GM21360 (cell line): ENCODE measurements around the gene LZTS2.

Experiments
- ATAC-seq: cut with Tn5 transposase; IDR thresholded peaks from one replicate; pipeline ENCODE4 v1.9.1; 2021; ENCODE audit warnings: mild to moderate bottlenecking, moderate library complexity; ENCODE audit not compliant: unreplicated experiment

The LZTS2 gene

DNA sequence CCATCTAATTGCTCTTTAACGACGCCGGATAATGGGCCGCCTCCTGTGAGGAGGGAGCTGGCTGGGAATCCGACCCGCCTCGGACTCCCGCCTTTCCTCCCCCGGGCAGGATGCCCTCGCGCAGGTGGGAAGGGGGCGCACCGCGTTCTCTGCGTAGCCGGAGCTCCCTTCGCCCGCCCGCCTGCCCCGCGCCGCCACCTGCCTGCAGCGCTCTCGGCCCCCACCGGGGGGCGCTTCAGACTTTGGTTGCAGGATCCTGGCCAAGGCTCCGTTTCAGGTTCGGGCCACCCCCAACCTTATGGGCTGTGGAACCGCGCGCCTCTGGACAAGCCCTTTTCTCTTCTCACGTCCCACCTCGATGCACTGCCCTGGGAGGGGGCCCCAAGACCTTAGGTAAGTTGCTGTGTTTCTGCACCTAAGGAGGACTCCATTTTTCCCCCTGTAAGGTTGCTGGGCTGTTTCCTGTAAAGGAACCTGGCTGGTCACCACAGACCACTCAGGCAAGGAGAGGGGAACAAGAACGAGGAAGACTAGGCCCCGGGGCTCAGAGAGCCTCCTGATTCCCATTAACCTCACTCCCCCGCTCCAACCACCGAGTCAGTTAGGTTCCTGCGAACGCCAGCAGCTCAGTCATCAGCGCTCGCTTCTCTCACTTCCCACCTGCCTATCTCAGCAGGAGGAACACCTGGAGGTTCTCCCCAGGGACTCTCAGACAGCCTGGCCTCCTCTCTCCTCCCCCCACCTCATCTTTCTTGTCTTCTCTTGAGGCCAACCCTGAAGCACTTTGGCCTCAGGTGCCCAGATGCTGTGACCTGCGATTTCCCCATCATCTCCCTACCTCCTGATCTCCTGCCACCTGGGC, 50.8 kb downstream of the LZTS2 start:
- no peak for ATAC-seq

DNA sequence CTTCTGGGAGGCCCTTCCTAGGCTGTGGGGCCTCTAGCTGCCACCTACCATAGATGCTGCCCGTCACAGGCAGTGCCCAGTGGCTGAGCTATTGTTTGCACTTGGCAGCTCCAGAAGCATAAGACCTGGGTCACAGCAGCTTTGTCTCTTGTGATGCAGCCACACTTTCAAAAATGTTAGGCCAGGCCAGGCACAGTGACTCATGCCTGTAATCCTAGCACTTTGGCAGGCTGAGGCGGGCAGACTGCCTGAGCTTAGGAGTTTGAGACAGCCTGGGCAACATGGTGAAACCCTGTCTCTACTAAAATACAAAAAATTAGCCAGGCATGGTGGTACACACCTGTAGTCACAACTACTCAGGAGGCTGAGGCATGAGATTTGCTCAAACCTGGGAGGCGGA, 52.7 kb downstream of the LZTS2 start:
- no peak for ATAC-seq

DNA sequence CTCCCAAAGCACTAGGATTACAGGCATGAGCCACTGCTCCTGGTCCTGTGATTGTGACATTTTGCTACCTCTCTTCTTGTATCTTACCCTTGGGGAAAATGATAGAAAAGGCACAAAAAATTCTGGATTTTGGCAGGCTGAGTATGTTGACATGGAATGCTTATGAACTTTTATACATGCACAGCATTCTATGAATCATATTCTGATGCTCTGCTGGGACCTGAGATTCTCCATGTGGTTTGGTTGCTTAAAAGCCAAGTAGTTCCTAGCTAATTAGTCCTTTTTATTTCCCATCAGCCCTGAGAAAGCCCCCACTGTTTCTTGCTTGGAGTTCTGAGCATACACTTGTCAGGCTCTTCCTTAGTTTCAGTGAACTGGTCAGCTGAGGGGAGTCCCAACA, 53.9 kb downstream of the LZTS2 start:
- ATAC-seq: no peak

- no peak for ATAC-seq
Observed at GRCh38 chr10:101054351-101054750, 54.7 kb downstream of the LZTS2 start.

DNA sequence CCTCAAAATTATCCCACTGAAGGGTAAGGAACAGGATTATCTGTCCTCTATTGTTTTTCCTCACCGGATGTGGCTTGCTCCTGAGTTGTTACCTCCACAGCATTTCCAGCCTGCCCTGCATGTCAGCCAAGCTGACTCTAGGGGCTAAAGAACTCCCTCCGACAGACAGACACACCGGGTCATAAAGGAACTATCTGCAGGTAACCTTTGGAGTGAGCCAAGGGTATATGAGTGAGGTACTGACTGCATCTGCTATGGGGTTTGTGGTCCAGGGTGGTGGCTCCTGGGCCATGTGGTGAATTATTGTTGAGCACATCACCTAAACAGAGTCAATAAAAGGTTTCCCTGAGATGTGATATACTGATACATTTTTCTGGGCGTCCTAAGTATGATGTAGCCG, 55.3 kb downstream of the LZTS2 start:
- ATAC-seq: no peak

DNA sequence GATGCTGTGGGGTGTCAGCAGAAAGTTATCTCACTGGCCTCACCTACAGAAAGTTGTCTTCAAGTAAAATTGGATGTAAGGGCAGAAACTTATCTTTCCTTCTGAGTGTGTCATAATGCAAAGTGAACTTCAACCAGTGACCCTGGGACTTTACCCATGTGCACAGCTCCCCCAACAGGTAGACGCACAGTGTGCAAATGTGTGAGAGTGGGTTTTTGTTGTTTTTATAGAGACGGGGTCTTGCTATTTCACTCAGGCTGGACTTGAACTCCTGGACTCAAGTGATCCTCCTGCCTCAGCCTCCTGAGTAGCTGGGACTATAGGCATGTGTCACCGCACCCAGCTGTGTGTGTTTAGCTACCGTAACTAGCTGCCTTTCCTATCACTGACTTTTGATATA, 55.8 kb downstream of the LZTS2 start:
- ATAC-seq: no peak

DNA sequence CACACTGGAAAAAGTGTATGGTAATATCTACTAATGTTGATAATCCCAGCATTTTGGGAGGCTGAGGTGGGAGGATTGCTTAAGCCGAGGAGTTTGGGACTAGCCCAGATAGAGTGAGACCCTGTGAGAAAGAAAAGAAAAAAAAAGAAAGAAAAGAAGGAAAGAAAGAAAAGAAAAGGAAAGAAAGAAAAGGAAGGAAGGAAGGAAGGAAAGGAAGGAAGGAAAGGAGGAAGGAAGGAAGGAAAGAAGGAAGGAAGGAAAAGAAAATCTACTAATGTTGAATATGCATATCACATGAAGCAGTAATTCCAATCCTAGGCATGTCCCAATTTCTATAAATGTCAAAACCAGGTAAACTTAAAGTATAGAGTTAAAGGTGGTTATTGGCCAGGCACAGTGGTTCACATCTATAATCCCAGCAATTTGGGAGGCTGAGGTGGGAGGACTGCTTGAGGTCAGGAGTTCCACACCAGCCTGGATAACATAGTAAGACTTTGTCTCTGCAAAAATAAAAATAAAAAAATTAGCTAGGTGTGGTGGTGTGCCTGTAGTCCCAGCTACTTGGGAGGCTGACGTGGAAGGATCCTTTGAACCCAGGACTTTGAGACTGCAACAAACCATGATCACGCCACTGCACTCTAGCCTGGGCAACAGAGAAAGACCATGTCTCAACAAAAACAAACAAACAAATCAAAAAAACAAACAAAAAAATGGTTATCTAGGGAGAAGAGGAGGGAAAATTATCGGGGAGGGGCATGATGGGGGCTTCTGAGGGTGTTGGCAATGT, 57.0 kb downstream of the LZTS2 start:
- ATAC-seq: no peak
